HuH-7 (cell line): Measurements from ENCODE around the gene NHLRC3.
"Not testable (repeated sequence)": the region's sequence is repeated elsewhere in the genome, so short reads cannot be mapped to it uniquely, and the experiment has no call there.

Experiments
- DNase-seq: peaks from one replicate; pipeline ENCODE4 v3.0.0; 2011; ENCODE audit warnings: low spot score

NHLRC3 gene

GRCh38 chr13:39037880-39038568 is at the start of gene NHLRC3, which contains the start of gene PROSER1:
NHLRC3 (plus strand) TSS chr13:39038456; CDS start chr13:39038640, 184 bp downstream.
PROSER1 (minus strand) TSS chr13:39038089; CDS start chr13:39037242, 847 bp downstream.
- DNase-seq: peak; percentile 56

GRCh38 chr13:38990693-38991092 is 47.6 kb upstream of the NHLRC3 start, which contains the start of gene STOML3:
STOML3 (minus strand) TSS chr13:38990831; CDS start chr13:38990721, 110 bp downstream.
- no peak for DNase-seq

- no peak for DNase-seq
Observed at GRCh38 chr13:38993381-38993780, 44.9 kb upstream of the NHLRC3 start.

- no peak for DNase-seq
Observed at GRCh38 chr13:38998739-38999138, 39.5 kb upstream of the NHLRC3 start.

- not testable (repeated sequence) for DNase-seq
Observed at GRCh38 chr13:39006371-39007111, 31.7 kb upstream of the NHLRC3 start.

- DNase-seq: peak; percentile 15
Observed at GRCh38 chr13:39012608-39013007, 25.6 kb upstream of the NHLRC3 start.

- DNase-seq: no peak
Observed at GRCh38 chr13:39013462-39013861, 24.8 kb upstream of the NHLRC3 start.

- no peak for DNase-seq
Observed at GRCh38 chr13:39016087-39016486, 22.2 kb upstream of the NHLRC3 start.

GRCh38 chr13:39016787-39017186 is 21.5 kb upstream of the NHLRC3 start:
- DNase-seq: peak; percentile 10

- no peak for DNase-seq
Observed at GRCh38 chr13:39020853-39021462, 17.3 kb upstream of the NHLRC3 start.

GRCh38 chr13:39023316-39023715 is 14.9 kb upstream of the NHLRC3 start:
- DNase-seq: no peak

GRCh38 chr13:39023761-39024160 is 14.5 kb upstream of the NHLRC3 start:
- no peak for DNase-seq

GRCh38 chr13:39025433-39025839 is 12.8 kb upstream of the NHLRC3 start:
- DNase-seq: no peak

- no peak for DNase-seq
Observed at GRCh38 chr13:39032150-39032549, 6.1 kb upstream of the NHLRC3 start.

- no peak for DNase-seq
Observed at GRCh38 chr13:39034085-39034484, 4.2 kb upstream of the NHLRC3 start.

- no peak for DNase-seq
Observed at GRCh38 chr13:39035204-39035603, 3.1 kb upstream of the NHLRC3 start.

GRCh38 chr13:39035799-39036198 is 2.5 kb upstream of the NHLRC3 start:
- no peak for DNase-seq

GRCh38 chr13:39036212-39036611 is 2.0 kb upstream of the NHLRC3 start:
- no peak for DNase-seq

- no peak for DNase-seq
Observed at GRCh38 chr13:39037410-39037879, 811 bp upstream of the NHLRC3 start.

- peak; percentile 10 for DNase-seq
Observed at GRCh38 chr13:39038569-39039030, 344 bp downstream of the NHLRC3 start.

- no peak for DNase-seq
Observed at GRCh38 chr13:39039041-39039440, 785 bp downstream of the NHLRC3 start.

GRCh38 chr13:39040206-39040605 is 1.9 kb downstream of the NHLRC3 start:
- no peak for DNase-seq

- no peak for DNase-seq
Observed at GRCh38 chr13:39044536-39044935, 6.3 kb downstream of the NHLRC3 start.
